ENCODE results near the gene SPRR4.
"Not testable (repeated sequence)": the region's sequence is repeated elsewhere in the genome, so short reads cannot be mapped to it uniquely, and the experiment has no call there.

Gene SPRR4

GRCh38 chr1:152967201-152967600 is 3.2 kb upstream of the SPRR4 start:
- DNase-seq, result no peak

GRCh38 chr1:152968248-152968647 is 2.2 kb upstream of the SPRR4 start:
- no peak for DNase-seq

GRCh38 chr1:152969036-152969435 is 1.4 kb upstream of the SPRR4 start:
- DNase-seq, result no peak

GRCh38 chr1:152972196-152972886 is 1.9 kb downstream of the SPRR4 start:
- no peak for DNase-seq

- DNase-seq, result no peak
These were observed 6.2 kb downstream of the SPRR4 start for GRCh38 chr1:152976688-152977087.

- no peak for DNase-seq
These were observed 7.2 kb downstream of the SPRR4 start for GRCh38 chr1:152977614-152978013.

GRCh38 chr1:152980676-152981075 is 10.2 kb downstream of the SPRR4 start:
- DNase-seq, result no peak

- DNase-seq, result no peak
These were observed 10.9 kb downstream of the SPRR4 start for GRCh38 chr1:152981146-152981871.

- no peak for DNase-seq
These were observed 11.6 kb downstream of the SPRR4 start for GRCh38 chr1:152982076-152982475.

GRCh38 chr1:152983234-152983633 is 12.8 kb downstream of the SPRR4 start:
- DNase-seq, result no peak

GRCh38 chr1:152983743-152984142 is 13.3 kb downstream of the SPRR4 start, which contains the start of gene SPRR1A:
TSS of gene SPRR1A (plus strand) at chr1:152984081. CDS start at chr1:152985231, 1,150 bp downstream.
- DNase-seq, result no peak

GRCh38 chr1:152986578-152986977 is 16.1 kb downstream of the SPRR4 start:
- DNase-seq, result no peak

- DNase-seq, result no peak
These were observed 22.7 kb downstream of the SPRR4 start for GRCh38 chr1:152993186-152993585.

GRCh38 chr1:152995842-152996241 is 25.4 kb downstream of the SPRR4 start:
- DNase-seq, result no peak

- no peak for DNase-seq
These were observed 26.4 kb downstream of the SPRR4 start for GRCh38 chr1:152996633-152997400.

- DNase-seq, result no peak
These were observed 27.5 kb downstream of the SPRR4 start for GRCh38 chr1:152997901-152998300.

GRCh38 chr1:152998476-152998875 is 28.0 kb downstream of the SPRR4 start:
- DNase-seq, result no peak

- DNase-seq, result no peak
These were observed 29.4 kb downstream of the SPRR4 start for GRCh38 chr1:152999818-153000217.

- no peak for DNase-seq
These were observed 29.8 kb downstream of the SPRR4 start for GRCh38 chr1:153000294-153000693.

- DNase-seq, result no peak
These were observed 30.9 kb downstream of the SPRR4 start, which contains the start of gene SPRR3 for GRCh38 chr1:153001382-153001781. TSS of gene SPRR3 (plus strand) at chr1:153001749. CDS start at chr1:153003021, 1,272 bp downstream.

- not testable (repeated sequence) for DNase-seq
These were observed 40.8 kb downstream of the SPRR4 start for GRCh38 chr1:153011235-153011758.

GRCh38 chr1:153021829-153022228 is 51.4 kb downstream of the SPRR4 start:
- DNase-seq, result not testable (repeated sequence)

All from NCI-H526 treated with DMSO at 0.1 percent for 48 hours (cell line).